Hippocampal formation (tissue), 2 donors: ENCODE results near the gene ARV1.
"Not testable (repeated sequence)": the region's sequence is repeated elsewhere in the genome, so short reads cannot be mapped to it uniquely, and the experiment has no call there.

Source experiments
- DNase-seq, 2 donors: peaks; one replicate each; lab custom pipeline; 2025; lab: John Stamatoyannopoulos, UW

The ARV1 gene

DNA sequence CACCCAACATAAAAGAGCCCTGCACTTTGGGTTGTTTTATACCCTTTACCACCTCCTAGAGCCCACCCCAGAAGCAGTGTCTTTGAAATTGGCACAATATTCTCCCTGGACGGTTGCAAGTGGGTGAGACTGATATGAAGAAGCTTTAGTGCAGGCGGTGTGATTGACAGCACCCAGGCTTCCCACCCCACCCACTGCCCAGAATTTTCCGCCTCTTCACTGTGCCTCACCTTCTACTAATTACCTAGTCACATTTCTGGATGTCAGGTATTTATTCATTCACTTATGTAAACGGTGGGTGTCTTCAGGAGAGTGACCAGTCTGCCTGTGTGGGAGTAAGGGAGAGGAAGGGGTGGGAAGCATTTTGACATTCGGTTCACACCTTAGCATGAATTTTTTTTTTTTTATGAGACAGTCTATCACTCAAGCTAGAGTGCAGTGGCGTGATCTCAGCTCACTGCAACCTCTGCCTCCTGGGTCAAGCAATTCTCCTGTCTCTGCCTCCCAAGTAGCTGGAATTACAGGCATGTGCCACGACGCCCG lies 62.9 kb downstream of the ARV1 start:
- DNase-seq = no peak

DNA sequence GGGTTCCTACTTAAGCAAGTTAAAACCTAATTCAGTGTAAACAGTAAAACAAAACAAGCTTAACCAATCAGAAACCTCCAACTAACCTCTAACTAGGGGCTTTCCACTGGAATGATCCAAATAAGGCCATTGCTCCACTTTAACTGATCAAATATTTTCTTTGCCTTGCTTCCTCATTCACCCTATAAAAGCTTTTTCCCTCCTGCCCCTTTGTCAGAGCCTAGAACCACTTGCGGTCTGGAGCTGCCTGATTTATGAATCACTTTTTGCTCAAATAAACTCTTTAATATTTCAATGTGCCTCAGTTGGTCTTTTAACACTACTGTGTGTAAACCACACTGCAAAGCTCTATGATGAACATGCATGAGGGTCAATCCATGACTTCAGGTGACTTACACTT lies 65.7 kb downstream of the ARV1 start:
- no peak for DNase-seq

GRCh38 chr1:231045286-231045685 lies 66.4 kb downstream of the ARV1 start:
- no peak for DNase-seq

GRCh38 chr1:231045921-231046729 lies 67.2 kb downstream of the ARV1 start:
- not testable (repeated sequence) for DNase-seq

- no peak for DNase-seq
Observed at GRCh38 chr1:231046730-231047395, 68.0 kb downstream of the ARV1 start.

- DNase-seq = not testable (repeated sequence)
Observed at GRCh38 chr1:231047529-231047928, 68.6 kb downstream of the ARV1 start.

- not testable (repeated sequence) for DNase-seq
Observed at GRCh38 chr1:231048419-231048818, 69.5 kb downstream of the ARV1 start.

DNA sequence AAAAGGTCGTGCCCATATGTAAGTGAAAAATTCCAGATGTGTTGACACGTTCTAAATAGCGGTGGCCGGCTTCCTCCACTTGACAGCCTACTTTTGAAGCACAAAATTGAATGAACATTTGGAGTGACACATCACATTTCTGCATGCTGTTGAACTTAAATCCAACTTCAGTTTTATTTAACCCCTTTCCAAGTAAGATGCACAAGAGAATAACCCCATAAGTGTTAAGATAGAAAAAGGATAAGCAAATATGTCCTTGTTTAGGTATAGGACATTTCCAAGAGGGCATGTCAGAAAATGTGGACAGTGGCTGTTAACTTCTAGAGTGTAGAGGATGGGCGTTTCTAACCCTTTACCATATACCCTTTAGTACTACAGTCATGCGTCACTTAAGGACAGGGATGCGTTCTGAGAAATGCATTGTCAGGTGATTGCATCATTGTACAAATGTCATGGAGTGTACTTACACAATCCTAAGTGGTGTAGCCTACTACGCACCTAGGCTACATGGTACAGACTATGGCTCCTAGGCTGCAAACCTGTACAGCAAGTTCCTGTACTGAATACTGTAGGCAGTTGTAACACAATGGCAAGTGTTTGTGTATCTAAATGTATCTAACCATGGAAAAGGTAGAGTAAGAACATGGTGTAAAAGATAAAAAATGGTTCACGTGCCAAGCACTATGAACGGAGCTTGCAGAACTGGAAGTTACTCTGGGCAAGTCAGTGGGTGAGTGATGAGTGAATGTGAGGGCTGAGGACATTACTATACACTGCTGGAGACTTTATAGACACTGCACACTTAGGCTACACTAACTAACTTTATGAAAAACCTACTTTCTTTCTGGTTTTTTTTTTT lies 70.5 kb downstream of the ARV1 start:
- DNase-seq = no peak
